Chondrocyte (in vitro differentiated cells): Measurements from ENCODE around the gene KREMEN1. TPM values are rescaled to one million over a fixed set of nuclear protein-coding genes. Genes with fewer than 3 reads are reported as not detected.

Source experiments
- DNase-seq: peaks from one replicate; pipeline ENCODE4 v3.0.0; 2021; ENCODE audit warnings: mixed read lengths, low spot score
- H3K27ac Mint-ChIP-seq: one replicate; pipeline ENCODE4 v1.8.0; 2021; ENCODE audit warnings: mild to moderate bottlenecking, moderate library complexity, mixed read lengths; ENCODE audit not compliant: unreplicated experiment
- H3K27me3 Mint-ChIP-seq: 2 replicates; pipeline ENCODE4 v1.8.0; 2021; ENCODE audit warnings: low read depth, mixed read lengths
- H3K36me3 Mint-ChIP-seq: 2 replicates; pipeline ENCODE4 v1.8.0; 2021; ENCODE audit warnings: low read depth, mixed read lengths
- H3K4me1 Mint-ChIP-seq: 2 replicates; pipeline ENCODE4 v1.8.0; 2021; ENCODE audit warnings: low read depth, mild to moderate bottlenecking, mixed read lengths
- H3K4me3 Mint-ChIP-seq: one replicate; pipeline ENCODE4 v1.8.0; 2021; ENCODE audit warnings: mild to moderate bottlenecking, moderate library complexity, mixed read lengths; ENCODE audit not compliant: unreplicated experiment
- H3K9me3 Mint-ChIP-seq: 2 replicates; pipeline ENCODE4 v1.8.0; 2021; ENCODE audit warnings: low read depth, mixed read lengths
- CTCF ChIP-seq: fragments of 200-600 bp; sonication (generic); IDR thresholded peaks from 2 replicates; pipeline ENCODE4 v1.5.0; 2021; ENCODE audit warnings: antibody characterized with exemption, mild to moderate bottlenecking, moderate library complexity
- long read RNA-seq: library from polyadenylated mRNA; stranded (forward); transcript quantifications from one replicate; pipeline ENCODE4 v2.0.0, GENCODE V29; 2021
- total RNA-seq: library from RNA; stranded (reverse); gene quantifications from 3 replicates; pipeline ENCODE4 v1.2.1, GENCODE V29; 2021

Gene KREMEN1
- total RNA-seq: 5.0 to 7.3 TPM (median 7.3 TPM) in 3 replicates
- long read RNA-seq, full-length matches to known transcripts: 1 of 6 reads
- long read RNA-seq, partial matches to known transcripts: 0 of 6 reads
- long read RNA-seq, other reads (novel, unspliced or antisense): 5 of 6 reads

GRCh38 chr22:29072979-29073617, at the start of gene KREMEN1:
KREMEN1 (plus strand) TSS chr22:29073035; CDS start chr22:29073131, 96 bp downstream.
- Mint-ChIP-seq H3K4me1 (peaks cover 15% of the 10 kb centered on the region), H3K36me3 (no peaks in the 10 kb centered on the region), H3K27ac (no peak within 1 kb of the TSS), H3K9me3 (no peaks in the 10 kb centered on the region), H3K27me3 (peaks cover 9% of the 10 kb centered on the region), H3K4me3 (peak within 1 kb of the TSS; percentile 69)
- no peak for DNase-seq
- TF ChIP-seq CTCF: no peak

GRCh38 chr22:29023172-29023796, 49.6 kb upstream of the KREMEN1 start:
- Mint-ChIP-seq H3K4me1 (peaks cover 7% of the 10 kb centered on the region), H3K4me3 (no peak overlapping the region), H3K9me3 (peaks cover 4% of the 10 kb centered on the region), H3K27me3 (no peaks in the 10 kb centered on the region), H3K36me3 (peaks cover 5% of the 10 kb centered on the region), H3K27ac (no peak overlapping the region)
- DNase-seq: no peak
- no peak for TF ChIP-seq CTCF

GRCh38 chr22:29026579-29026978, 46.3 kb upstream of the KREMEN1 start:
- Mint-ChIP-seq H3K4me1 (peaks cover 25% of the 10 kb centered on the region), H3K27me3 (no peaks in the 10 kb centered on the region), H3K4me3 (no peak overlapping the region), H3K9me3 (no peaks in the 10 kb centered on the region), H3K36me3 (peaks cover 2% of the 10 kb centered on the region), H3K27ac (no peak overlapping the region)
- no peak for TF ChIP-seq CTCF
- DNase-seq: no peak

- H3K36me3 Mint-ChIP-seq: peaks cover 2% of the 10 kb centered on the region
- no peak for TF ChIP-seq CTCF
- no peak for DNase-seq
- peaks cover 33% of the 10 kb centered on the region for H3K4me1 Mint-ChIP-seq
- no peak overlapping the region for H3K4me3 Mint-ChIP-seq
- no peak overlapping the region for H3K27ac Mint-ChIP-seq
- no peaks in the 10 kb centered on the region for H3K27me3 Mint-ChIP-seq
- H3K9me3 Mint-ChIP-seq: no peaks in the 10 kb centered on the region
These were observed 44.4 kb upstream of the KREMEN1 start for GRCh38 chr22:29028468-29028867.

GRCh38 chr22:29029202-29030000, 43.4 kb upstream of the KREMEN1 start:
- H3K27me3 Mint-ChIP-seq: no peaks in the 10 kb centered on the region
- peaks cover 34% of the 10 kb centered on the region for H3K4me1 Mint-ChIP-seq
- H3K9me3 Mint-ChIP-seq: no peaks in the 10 kb centered on the region
- H3K27ac Mint-ChIP-seq: peak overlapping the region; percentile 53
- no peak overlapping the region for H3K4me3 Mint-ChIP-seq
- no peak for DNase-seq
- TF ChIP-seq CTCF: no peak
- H3K36me3 Mint-ChIP-seq: peaks cover 2% of the 10 kb centered on the region
